ENCODE data around the gene REC8.

REC8 gene

DNA sequence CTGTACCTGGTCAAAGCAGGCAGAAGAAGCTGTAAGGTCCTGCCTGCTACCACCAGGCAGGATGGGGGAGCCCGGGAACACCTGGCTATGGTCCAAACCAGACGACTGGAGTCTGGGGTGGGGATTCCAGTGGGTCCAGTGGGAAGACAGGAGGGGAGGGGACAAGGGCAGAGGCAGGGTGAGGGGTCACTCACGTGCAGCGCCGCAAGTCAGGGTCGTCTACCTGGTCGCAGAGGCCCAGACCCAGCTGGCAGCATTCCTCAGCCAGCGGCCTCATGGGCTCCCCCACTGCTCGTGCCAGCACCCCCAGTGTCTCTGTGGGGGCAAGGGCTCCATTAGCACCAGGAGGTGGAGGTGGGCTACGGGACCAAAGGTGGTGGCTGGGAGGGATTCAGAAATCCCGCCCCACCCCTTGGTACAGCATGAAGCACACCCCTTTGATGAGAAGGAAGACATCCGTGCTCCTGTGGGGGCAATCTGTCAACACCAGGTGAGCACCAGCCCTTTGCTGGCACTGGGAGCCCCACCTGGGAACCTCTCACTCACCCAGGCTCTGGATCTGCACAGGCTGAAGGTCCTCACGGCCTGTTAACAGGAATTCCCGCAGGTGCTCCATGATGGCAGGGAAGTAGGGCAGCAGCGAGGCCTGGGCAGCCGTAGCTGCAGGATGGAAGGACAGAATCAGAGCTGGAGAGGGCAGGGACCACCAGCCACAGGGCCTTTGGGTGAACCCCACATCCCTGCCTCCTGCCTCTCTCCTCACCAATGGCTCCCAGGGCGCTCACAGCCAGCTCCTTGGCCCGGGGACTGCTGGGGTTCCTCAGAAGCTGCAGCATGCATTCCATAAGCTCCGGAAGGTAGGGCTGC is 12.5 kb downstream of the REC8 start:
- H3K9me3 Mint-ChIP-seq: no peaks in the 10 kb centered on the region
- H3K36me3 Mint-ChIP-seq: peaks cover 7% of the 10 kb centered on the region
- no peak overlapping the region for H3K4me3 Mint-ChIP-seq
- H3K4me1 Mint-ChIP-seq: peaks cover 29% of the 10 kb centered on the region
- H3K27me3 Mint-ChIP-seq: no peaks in the 10 kb centered on the region
- H3K27ac Mint-ChIP-seq: no peak overlapping the region

- H3K4me3 Mint-ChIP-seq: no peak overlapping the region
- peaks cover 34% of the 10 kb centered on the region for H3K4me1 Mint-ChIP-seq
- peaks cover 7% of the 10 kb centered on the region for H3K36me3 Mint-ChIP-seq
- H3K27ac Mint-ChIP-seq: peak overlapping the region; percentile 12
- no peaks in the 10 kb centered on the region for H3K27me3 Mint-ChIP-seq
- H3K9me3 Mint-ChIP-seq: no peaks in the 10 kb centered on the region
These were observed 13.1 kb downstream of the REC8 start for GRCh38 chr14:24185026-24185425.

DNA sequence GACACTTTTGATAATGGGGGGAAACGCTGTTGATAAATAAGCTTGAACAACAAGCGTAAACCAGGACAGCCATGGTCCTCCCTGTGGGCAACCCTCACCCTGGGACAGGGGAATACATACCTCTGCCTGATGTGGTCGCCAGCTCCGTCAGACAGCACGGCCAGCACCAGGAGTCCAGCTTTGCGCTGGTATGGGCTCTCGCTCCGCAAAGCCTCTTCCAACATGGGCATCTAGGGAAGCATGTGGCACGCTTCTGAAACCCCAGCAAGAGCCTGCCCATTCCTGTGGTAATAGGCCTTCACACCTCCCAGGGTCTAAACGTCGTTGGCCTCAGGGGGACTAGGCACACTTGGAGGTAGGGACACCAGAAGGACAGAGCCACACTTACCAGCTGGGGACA is 13.9 kb downstream of the REC8 start:
- H3K4me1 Mint-ChIP-seq: peaks cover 36% of the 10 kb centered on the region
- H3K27me3 Mint-ChIP-seq: no peaks in the 10 kb centered on the region
- no peak overlapping the region for H3K27ac Mint-ChIP-seq
- no peak overlapping the region for H3K4me3 Mint-ChIP-seq
- no peaks in the 10 kb centered on the region for H3K9me3 Mint-ChIP-seq
- H3K36me3 Mint-ChIP-seq: peaks cover 7% of the 10 kb centered on the region

DNA sequence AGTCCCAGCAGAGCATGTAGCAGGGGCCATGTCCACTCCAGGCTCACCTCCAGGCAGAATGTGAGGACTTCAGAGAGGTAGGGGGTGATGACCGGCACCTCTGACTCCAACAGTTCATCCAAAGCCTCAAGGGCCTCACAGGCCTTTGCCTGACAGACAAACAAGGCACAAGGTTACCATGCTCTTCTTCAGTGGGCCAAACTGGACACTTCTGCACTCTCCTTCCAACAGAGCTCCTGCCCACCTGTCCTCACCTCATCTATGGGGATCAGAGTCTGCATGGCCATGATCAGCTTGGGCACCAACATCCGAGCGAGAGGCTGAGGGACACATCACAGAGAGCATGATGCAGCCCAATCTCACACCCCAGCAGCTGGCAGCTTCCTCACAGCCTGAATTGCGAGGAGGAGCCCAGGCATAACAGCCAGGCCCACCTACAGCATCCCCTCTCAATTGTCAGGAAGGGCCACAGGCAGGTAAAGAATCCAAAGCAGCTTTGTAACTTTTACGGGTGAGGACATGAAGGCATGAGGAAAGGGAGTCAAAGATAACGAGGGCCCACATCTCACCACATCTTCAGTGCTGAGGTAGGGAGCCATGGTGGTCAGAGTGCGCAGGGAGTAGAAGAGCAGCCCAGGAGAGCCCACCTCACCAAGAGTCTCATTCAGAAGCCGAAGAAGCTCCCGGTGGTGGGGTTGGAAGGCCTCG is 15.1 kb downstream of the REC8 start:
- Mint-ChIP-seq H3K27me3 (no peaks in the 10 kb centered on the region), H3K4me1 (peaks cover 44% of the 10 kb centered on the region), H3K27ac (no peak overlapping the region), H3K4me3 (peak overlapping the region; percentile 92), H3K9me3 (no peaks in the 10 kb centered on the region), H3K36me3 (peaks cover 4% of the 10 kb centered on the region)

- H3K27me3 Mint-ChIP-seq: no peaks in the 10 kb centered on the region
- H3K4me3 Mint-ChIP-seq: peak overlapping the region; percentile 92
- H3K27ac Mint-ChIP-seq: peak overlapping the region; percentile 79
- H3K36me3 Mint-ChIP-seq: peaks cover 7% of the 10 kb centered on the region
- H3K9me3 Mint-ChIP-seq: no peaks in the 10 kb centered on the region
- H3K4me1 Mint-ChIP-seq: peaks cover 48% of the 10 kb centered on the region
These were observed 15.6 kb downstream of the REC8 start for GRCh38 chr14:24187539-24187915.

GRCh38 chr14:24188251-24189058 is 16.6 kb downstream of the REC8 start, which contains the start of gene IPO4:
TSS of gene IPO4 (minus strand) at chr14:24188816. CDS start at chr14:24188787, 29 bp downstream.
- peaks cover 50% of the 10 kb centered on the region for H3K4me1 Mint-ChIP-seq
- peak within 1 kb of the TSS; percentile 92 for H3K4me3 Mint-ChIP-seq
- no peaks in the 10 kb centered on the region for H3K9me3 Mint-ChIP-seq
- H3K27ac Mint-ChIP-seq: peak within 1 kb of the TSS; percentile 88
- peaks cover 5% of the 10 kb centered on the region for H3K36me3 Mint-ChIP-seq
- H3K27me3 Mint-ChIP-seq: no peaks in the 10 kb centered on the region

GRCh38 chr14:24189059-24189375 is 17.1 kb downstream of the REC8 start:
- peaks cover 5% of the 10 kb centered on the region for H3K36me3 Mint-ChIP-seq
- H3K4me1 Mint-ChIP-seq: peaks cover 53% of the 10 kb centered on the region
- H3K4me3 Mint-ChIP-seq: peak overlapping the region; percentile 92
- no peaks in the 10 kb centered on the region for H3K9me3 Mint-ChIP-seq
- H3K27ac Mint-ChIP-seq: no peak overlapping the region
- H3K27me3 Mint-ChIP-seq: no peaks in the 10 kb centered on the region

- H3K27me3 Mint-ChIP-seq: no peaks in the 10 kb centered on the region
- no peaks in the 10 kb centered on the region for H3K9me3 Mint-ChIP-seq
- H3K4me3 Mint-ChIP-seq: peak overlapping the region; percentile 92
- peaks cover 5% of the 10 kb centered on the region for H3K36me3 Mint-ChIP-seq
- H3K27ac Mint-ChIP-seq: no peak overlapping the region
- H3K4me1 Mint-ChIP-seq: peaks cover 57% of the 10 kb centered on the region
These were observed 17.6 kb downstream of the REC8 start for GRCh38 chr14:24189460-24189859.

GRCh38 chr14:24190416-24190815 is 18.5 kb downstream of the REC8 start:
- Mint-ChIP-seq H3K27ac (no peak overlapping the region), H3K4me3 (no peak overlapping the region), H3K4me1 (peaks cover 62% of the 10 kb centered on the region), H3K27me3 (no peaks in the 10 kb centered on the region), H3K9me3 (no peaks in the 10 kb centered on the region), H3K36me3 (peaks cover 5% of the 10 kb centered on the region)

GRCh38 chr14:24192933-24193332 is 21.1 kb downstream of the REC8 start:
- no peaks in the 10 kb centered on the region for H3K9me3 Mint-ChIP-seq
- no peaks in the 10 kb centered on the region for H3K27me3 Mint-ChIP-seq
- peaks cover 62% of the 10 kb centered on the region for H3K4me1 Mint-ChIP-seq
- peaks cover 4% of the 10 kb centered on the region for H3K36me3 Mint-ChIP-seq
- no peak overlapping the region for H3K27ac Mint-ChIP-seq
- no peak overlapping the region for H3K4me3 Mint-ChIP-seq

- Mint-ChIP-seq H3K4me1 (peaks cover 62% of the 10 kb centered on the region), H3K9me3 (no peaks in the 10 kb centered on the region), H3K27me3 (no peaks in the 10 kb centered on the region), H3K27ac (peak overlapping the region; percentile 57), H3K4me3 (peak overlapping the region; percentile 94), H3K36me3 (peaks cover 8% of the 10 kb centered on the region)
These were observed 22.4 kb downstream of the REC8 start for GRCh38 chr14:24194186-24194872.

DNA sequence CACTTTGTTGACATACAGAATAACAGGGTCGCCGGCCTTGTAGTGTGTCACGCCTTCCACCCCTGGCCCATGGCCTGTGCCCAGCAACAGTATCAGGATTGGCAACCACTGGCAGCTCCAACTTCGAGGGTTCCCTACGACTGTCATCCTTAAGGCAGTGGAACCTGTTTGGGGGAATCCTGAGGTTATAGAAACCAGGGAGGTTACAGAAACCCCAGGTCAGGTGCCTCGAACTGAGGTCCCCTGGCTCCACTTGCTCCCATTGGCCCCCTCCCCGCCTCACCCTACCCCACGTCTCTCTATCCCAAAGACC is 22.9 kb downstream of the REC8 start:
- H3K9me3 Mint-ChIP-seq: no peaks in the 10 kb centered on the region
- peak overlapping the region; percentile 94 for H3K4me3 Mint-ChIP-seq
- H3K4me1 Mint-ChIP-seq: peaks cover 60% of the 10 kb centered on the region
- no peaks in the 10 kb centered on the region for H3K27me3 Mint-ChIP-seq
- H3K27ac Mint-ChIP-seq: peak overlapping the region; percentile 57
- peaks cover 8% of the 10 kb centered on the region for H3K36me3 Mint-ChIP-seq

DNA sequence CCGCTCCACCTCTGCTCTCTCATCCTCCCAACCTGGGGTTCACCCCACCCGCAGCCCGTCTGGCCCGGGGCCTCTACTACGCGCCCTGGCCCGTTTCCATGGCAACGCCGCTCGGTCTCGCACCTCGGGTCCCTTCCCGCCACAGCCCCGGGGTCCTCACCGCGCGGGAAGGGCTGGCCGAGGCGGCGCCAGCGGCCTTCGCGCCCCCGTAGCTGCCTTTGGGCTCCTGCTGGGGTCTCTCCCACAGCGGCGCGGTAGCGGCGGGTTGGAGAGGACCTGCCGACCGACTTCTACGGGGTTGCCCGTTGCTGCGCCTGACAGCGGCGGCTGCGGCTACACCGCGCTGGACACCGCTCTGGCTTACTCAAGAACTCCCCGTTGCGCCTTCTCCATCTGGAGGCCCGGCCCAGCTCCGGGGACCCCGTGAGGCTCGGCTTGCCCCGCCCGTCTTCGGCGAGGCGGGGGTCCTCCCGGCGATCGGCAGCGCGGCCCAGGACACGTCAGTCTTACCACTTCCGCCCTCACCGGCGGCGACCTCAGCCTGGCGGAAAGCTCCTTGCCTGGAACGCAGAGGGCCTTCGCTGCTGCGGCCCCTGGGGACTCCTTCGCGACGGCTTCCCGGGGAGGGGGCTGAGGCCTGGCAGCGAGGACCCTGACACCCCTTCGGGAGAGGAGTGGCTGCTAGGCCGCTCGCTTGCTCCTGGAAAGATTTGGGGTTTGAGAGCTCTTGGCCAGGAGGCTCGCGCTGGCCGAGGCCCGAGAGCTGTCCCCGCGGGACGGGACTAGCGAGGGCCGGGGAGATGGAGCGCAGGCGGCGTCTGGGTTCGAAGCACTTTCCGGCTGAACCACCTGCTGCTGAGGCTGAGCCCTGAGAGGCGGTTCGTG is 23.5 kb downstream of the REC8 start, which contains the start of gene TM9SF1:
Gene TM9SF1 (minus strand): TSS at position 256 of the 885 bp plus-strand sequence. CDS start 422 bp downstream, outside the sequence.
- H3K27me3 Mint-ChIP-seq: no peaks in the 10 kb centered on the region
- H3K27ac Mint-ChIP-seq: peak within 1 kb of the TSS; percentile 97
- H3K4me3 Mint-ChIP-seq: peak within 1 kb of the TSS; percentile 94
- H3K9me3 Mint-ChIP-seq: no peaks in the 10 kb centered on the region
- H3K36me3 Mint-ChIP-seq: peaks cover 8% of the 10 kb centered on the region
- peaks cover 57% of the 10 kb centered on the region for H3K4me1 Mint-ChIP-seq

Measured in activated naive CD4-positive, alpha-beta T cell treated with anti-CD3 and anti-CD28 coated beads, Interleukin-2, amount 50 U/mL, for 24 hours (primary cell).